ENCODE data around the gene NOP16. TPM values are rescaled to one million over a fixed set of nuclear protein-coding genes. Genes with fewer than 3 reads are reported as not detected.

The NOP16 gene
- total and polyA plus RNA-seq, 2 experiments from 2014 or later, result 22.9 to 64.0 TPM

- H3K36me3 ChIP-seq (replicated peaks; ENCODE audit: insufficient read depth, low read depth), result no peaks in the 10 kb centered on the region
- H3K9me2 ChIP-seq (replicated peaks; ENCODE audit: insufficient read depth), result no peaks in the 10 kb centered on the region
- no peak overlapping the region for H3K27ac ChIP-seq
- H3K9me3 ChIP-seq (ENCODE audit: low read depth), result no peaks in the 10 kb centered on the region
- 95% methylated on average over 7 of the region's 13 CpGs for WGBS (ENCODE audit: low lambda C conversion rate, missing lambda C conversion rate)
- TF ChIP-seq EZH2 (IDR thresholded peaks at IDR 0.05; ENCODE audit: borderline replicate concordance), result no peak
- TF ChIP-seq EZH2phosphoT487 (IDR thresholded peaks at IDR 0.05; ENCODE audit: low read depth, severe bottlenecking, unreplicated experiment), result no peak
- no peak for TF ChIP-seq CTCF (IDR thresholded peaks at IDR 0.05; ENCODE audit: poor library complexity)
- H3K4me1 ChIP-seq (ENCODE audit: insufficient read depth), result no peaks in the 10 kb centered on the region
- no peaks in the 10 kb centered on the region for H4K20me1 ChIP-seq (ENCODE audit: insufficient read depth, poor library complexity, severe bottlenecking)
- H3K4me2 ChIP-seq, result no peak overlapping the region
- peaks cover 4% of the 10 kb centered on the region for H3K79me2 ChIP-seq
- H2AFZ ChIP-seq, result no peak overlapping the region
- no peaks in the 10 kb centered on the region for H3K27me3 ChIP-seq
- no peak overlapping the region for H3K4me3 ChIP-seq
- no peak for DNase-seq (ENCODE audit: low spot score)
Measured at GRCh38 chr5:176368726-176369125, 19.7 kb downstream of the NOP16 start.

- DNase-seq (ENCODE audit: low spot score), result no peak
- Histone ChIP-seq H3K4me1 (ENCODE audit: insufficient read depth) (no peaks in the 10 kb centered on the region), H3K36me3 (replicated peaks; ENCODE audit: insufficient read depth, low read depth) (no peaks in the 10 kb centered on the region), H3K79me2 (peaks cover 5% of the 10 kb centered on the region), H3K27ac (peak overlapping the region; percentile 28), H3K9me3 (ENCODE audit: low read depth) (no peaks in the 10 kb centered on the region), H4K20me1 (ENCODE audit: insufficient read depth, poor library complexity, severe bottlenecking) (no peaks in the 10 kb centered on the region), H3K27me3 (no peaks in the 10 kb centered on the region), H3K4me2 (peak overlapping the region; percentile 94), H3K4me3 (peak overlapping the region; percentile 81), H3K9me2 (replicated peaks; ENCODE audit: insufficient read depth) (no peaks in the 10 kb centered on the region), H2AFZ (peak overlapping the region; percentile 97)
- WGBS (ENCODE audit: low lambda C conversion rate, missing lambda C conversion rate), result 40% methylated on average over 32 of the region's 38 CpGs
- TF ChIP-seq EZH2phosphoT487 (IDR thresholded peaks at IDR 0.05; ENCODE audit: low read depth, severe bottlenecking, unreplicated experiment), result no peak
- TF ChIP-seq CTCF (IDR thresholded peaks at IDR 0.05; ENCODE audit: poor library complexity), result no peak
- no peak for TF ChIP-seq EZH2 (IDR thresholded peaks at IDR 0.05; ENCODE audit: borderline replicate concordance)
Measured at GRCh38 chr5:176366232-176366894, 22.0 kb downstream of the NOP16 start.

GRCh38 chr5:176365351-176366231, 22.8 kb downstream of the NOP16 start, which contains the start of gene ARL10:
ARL10 (plus strand) TSS chr5:176365487; CDS start chr5:176365564, 77 bp downstream.
- DNase-seq (ENCODE audit: low spot score), result peak; percentile 62
- H3K27me3 ChIP-seq, result no peaks in the 10 kb centered on the region
- H3K4me2 ChIP-seq, result peak within 1 kb of the TSS; percentile 94
- H3K4me1 ChIP-seq (ENCODE audit: insufficient read depth), result peaks cover 2% of the 10 kb centered on the region
- H2AFZ ChIP-seq, result peak within 1 kb of the TSS; percentile 97
- peaks cover 2% of the 10 kb centered on the region for H4K20me1 ChIP-seq (ENCODE audit: insufficient read depth, poor library complexity, severe bottlenecking)
- H3K36me3 ChIP-seq (replicated peaks; ENCODE audit: insufficient read depth, low read depth), result no peaks in the 10 kb centered on the region
- 2% methylated on average over 68 of the region's 108 CpGs for WGBS (ENCODE audit: low lambda C conversion rate, missing lambda C conversion rate)
- H3K9me2 ChIP-seq (replicated peaks; ENCODE audit: insufficient read depth), result no peaks in the 10 kb centered on the region
- peak within 1 kb of the TSS; percentile 81 for H3K4me3 ChIP-seq
- H3K9me3 ChIP-seq (ENCODE audit: low read depth), result no peaks in the 10 kb centered on the region
- peaks cover 12% of the 10 kb centered on the region for H3K79me2 ChIP-seq
- peak within 1 kb of the TSS; percentile 65 for H3K27ac ChIP-seq
- no peak for TF ChIP-seq EZH2 (IDR thresholded peaks at IDR 0.05; ENCODE audit: borderline replicate concordance)
- no peak for TF ChIP-seq CTCF (IDR thresholded peaks at IDR 0.05; ENCODE audit: poor library complexity)
- no peak for TF ChIP-seq EZH2phosphoT487 (IDR thresholded peaks at IDR 0.05; ENCODE audit: low read depth, severe bottlenecking, unreplicated experiment)
